A673 (cell line): ENCODE measurements around the gene GPR137. TPM values are rescaled to one million over a fixed set of nuclear protein-coding genes. Genes with fewer than 3 reads are reported as not detected.

ENCODE experiments used
- BruUV-seq: library from RNA; stranded (reverse); fragments of 400-500 nt; replicated peaks from 2 replicates; lab custom pipeline; 2021; lab: Mats Ljungman, UMichigan
- CTCF ChIA-PET: fragments of 300-600 bp; sonication (Branson Sonifier 250); formaldehyde crosslinking; loops from one replicate; lab custom pipeline; 2022; ENCODE audit warnings: antibody characterized with exemption; lab: Charles Lee
- POLR2A ChIA-PET: fragments of 300-600 bp; sonication (Branson Sonifier 250); formaldehyde crosslinking; loops from one replicate; lab custom pipeline; 2022; ENCODE audit warnings: antibody characterized with exemption; ENCODE audit not compliant: low non-redundant PET; lab: Charles Lee
- DNase-seq: peaks from one replicate; pipeline ENCODE4 v3.0.0-alpha.2; 2015; ENCODE audit warnings: low spot score
- H3K27ac ChIP-seq: fragments of 200-600 bp; sonication (generic); 2 replicates; pipeline ENCODE4 v1.5.1; 2016; ENCODE audit warnings: mixed run types, low read depth, mild to moderate bottlenecking, mixed read lengths, antibody characterized with exemption, low read length; ENCODE audit not compliant: poor library complexity, severe bottlenecking
- H3K27me3 ChIP-seq: fragments of 200-600 bp; sonication (generic); replicated peaks from 2 replicates; pipeline ENCODE4 v1.6.1; 2017; ENCODE audit warnings: mixed run types, low read depth, mild to moderate bottlenecking, mixed read lengths, antibody characterized with exemption, low read length; ENCODE audit not compliant: insufficient read depth, poor library complexity
- H3K36me3 ChIP-seq: fragments of 200-600 bp; sonication (generic); 2 replicates; pipeline ENCODE4 v1.6.1; 2016; ENCODE audit warnings: mixed run types, mild to moderate bottlenecking, mixed read lengths, antibody characterized with exemption, low read length; ENCODE audit not compliant: insufficient read depth, poor library complexity, severe bottlenecking
- H3K4me1 ChIP-seq: fragments of 200-600 bp; sonication (generic); 2 replicates; pipeline ENCODE4 v1.6.1; 2017; ENCODE audit warnings: mixed run types, mild to moderate bottlenecking, mixed read lengths, antibody characterized with exemption, low read length; ENCODE audit not compliant: insufficient read depth, poor library complexity, severe bottlenecking
- H3K4me3 ChIP-seq: fragments of 200-600 bp; sonication (generic); 2 replicates; pipeline ENCODE4 v1.5.1; 2016; ENCODE audit warnings: low read depth, mixed run types, mild to moderate bottlenecking, mixed read lengths, low read length; ENCODE audit not compliant: poor library complexity, severe bottlenecking
- H3K9me3 ChIP-seq: fragments of 200-600 bp; sonication (generic); 2 replicates; pipeline ENCODE4 v1.6.1; 2016; ENCODE audit warnings: mixed run types, low read depth, mild to moderate bottlenecking, mixed read lengths, antibody characterized with exemption, low read length; ENCODE audit not compliant: poor library complexity, severe bottlenecking
- CTCF ChIP-seq: fragments of 300-800, 200-600 bp; sonication (generic); conservative IDR thresholded peaks from 2 replicates; pipeline ENCODE4 v1.5.1; 2017; ENCODE audit warnings: low read depth, mild to moderate bottlenecking, antibody characterized with exemption, low read length, moderate library complexity, mixed read lengths
- EZH2 ChIP-seq: fragments of 200-600 bp; sonication (generic); IDR thresholded peaks from 2 replicates; pipeline ENCODE4 v1.6.1; 2017; ENCODE audit warnings: borderline replicate concordance, low read depth, mild to moderate bottlenecking, mixed read lengths, antibody characterized with exemption, low read length; ENCODE audit not compliant: poor library complexity, severe bottlenecking
- intact Hi-C: fragments of 100-400 bp; cut with micrococcal nuclease; formaldehyde crosslinking; loops from one replicate; pipeline ENCODE4 v1.10.0; 2022; ENCODE audit not compliant: unreplicated experiment
- total RNA-seq: library from RNA; stranded (reverse); gene quantifications from 2 replicates; pipeline ENCODE4 v1.2.3, GENCODE V29; 2021

The GPR137 gene
- total RNA-seq, 1 experiment from 2014 or later = 47.9 TPM

GRCh38 chr11:64263021-64263946, 22.4 kb upstream of the GPR137 start:
- no peaks in the 10 kb centered on the region for H3K9me3 ChIP-seq
- H3K36me3 ChIP-seq = peaks cover 66% of the 10 kb centered on the region
- H3K27me3 ChIP-seq = no peaks in the 10 kb centered on the region
- H3K4me3 ChIP-seq = no peak overlapping the region
- no peak for DNase-seq
- ChIA-PET POLR2A (no interaction called here), CTCF (interaction anchor here (0.5 kb wide), 1 partner anchor 78 kb away, joined by 3 read pairs; the partner anchor contains the start of gene STIP1)
- H3K4me1 ChIP-seq = peaks cover 2% of the 10 kb centered on the region
- BruUV-seq = no TSS peak
- intact Hi-C loops = no loop called here
- no peak overlapping the region for H3K27ac ChIP-seq
- TF ChIP-seq CTCF = no peak
- no peak for TF ChIP-seq EZH2

- Histone ChIP-seq H3K9me3 (no peaks in the 10 kb centered on the region), H3K36me3 (peaks cover 60% of the 10 kb centered on the region), H3K4me3 (no peak overlapping the region), H3K27ac (no peak overlapping the region), H3K27me3 (no peaks in the 10 kb centered on the region), H3K4me1 (peaks cover 9% of the 10 kb centered on the region)
- no TSS peak for BruUV-seq
- POLR2A ChIA-PET = no interaction called here
- CTCF ChIA-PET = interaction anchor here (0.5 kb wide), 1 partner anchor 22 kb away, joined by 5 read pairs; no protein-coding TSS in a partner anchor
- TF ChIP-seq CTCF = no peak
- no peak for TF ChIP-seq EZH2
- intact Hi-C loops = no loop called here
- no peak for DNase-seq
Observed at GRCh38 chr11:64263947-64264317, 21.7 kb upstream of the GPR137 start.

- Histone ChIP-seq H3K4me3 (no peak overlapping the region), H3K4me1 (peaks cover 9% of the 10 kb centered on the region), H3K27ac (no peak overlapping the region), H3K27me3 (no peaks in the 10 kb centered on the region), H3K9me3 (no peaks in the 10 kb centered on the region), H3K36me3 (peaks cover 55% of the 10 kb centered on the region)
- TF ChIP-seq EZH2 (no peak), CTCF (no peak)
- BruUV-seq = no TSS peak
- ChIA-PET CTCF (interaction anchor here (0.5 to 0.7 kb wide), 2 partner anchors 22 to 57 kb away, joined by 3 to 5 read pairs; no protein-coding TSS in a partner anchor), POLR2A (no interaction called here)
- intact Hi-C loops = no loop called here
- no peak for DNase-seq
Observed at GRCh38 chr11:64264371-64264852, 21.2 kb upstream of the GPR137 start.
